Measurements from ENCODE around the gene PPHLN1. TPM values are rescaled to one million over a fixed set of nuclear protein-coding genes. Genes with fewer than 3 reads are reported as not detected.
A peak's percentile ranks its signal among the peaks of the same experiment; 100 is the strongest.

The PPHLN1 gene
- total RNA-seq, 1 donor from 2014 or later: 65.3 TPM

DNA sequence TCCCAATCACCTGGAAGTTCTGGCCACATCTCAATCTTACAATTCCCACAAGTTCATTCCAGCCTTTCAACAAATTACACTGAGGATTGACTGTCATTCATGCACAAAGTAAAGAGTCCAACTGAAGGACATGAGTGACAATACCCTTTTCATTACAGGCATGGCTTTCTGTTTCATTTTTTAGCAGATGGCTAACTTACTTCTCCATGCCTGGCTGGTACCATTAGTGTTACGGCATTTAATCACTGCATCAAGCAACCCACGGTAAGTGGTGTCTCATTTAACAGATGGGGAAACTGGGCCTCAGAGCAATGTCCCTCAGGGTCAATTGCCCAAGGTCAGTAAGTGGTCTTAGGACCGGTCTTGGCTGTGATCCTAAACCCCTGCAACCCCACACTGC is 149.1 kb downstream of the PPHLN1 start:
- no peak for TF ChIP-seq EZH2 (IDR thresholded peaks at IDR 0.05; ENCODE audit: insufficient read depth, low read length)
- TF ChIP-seq, protein P1, sequence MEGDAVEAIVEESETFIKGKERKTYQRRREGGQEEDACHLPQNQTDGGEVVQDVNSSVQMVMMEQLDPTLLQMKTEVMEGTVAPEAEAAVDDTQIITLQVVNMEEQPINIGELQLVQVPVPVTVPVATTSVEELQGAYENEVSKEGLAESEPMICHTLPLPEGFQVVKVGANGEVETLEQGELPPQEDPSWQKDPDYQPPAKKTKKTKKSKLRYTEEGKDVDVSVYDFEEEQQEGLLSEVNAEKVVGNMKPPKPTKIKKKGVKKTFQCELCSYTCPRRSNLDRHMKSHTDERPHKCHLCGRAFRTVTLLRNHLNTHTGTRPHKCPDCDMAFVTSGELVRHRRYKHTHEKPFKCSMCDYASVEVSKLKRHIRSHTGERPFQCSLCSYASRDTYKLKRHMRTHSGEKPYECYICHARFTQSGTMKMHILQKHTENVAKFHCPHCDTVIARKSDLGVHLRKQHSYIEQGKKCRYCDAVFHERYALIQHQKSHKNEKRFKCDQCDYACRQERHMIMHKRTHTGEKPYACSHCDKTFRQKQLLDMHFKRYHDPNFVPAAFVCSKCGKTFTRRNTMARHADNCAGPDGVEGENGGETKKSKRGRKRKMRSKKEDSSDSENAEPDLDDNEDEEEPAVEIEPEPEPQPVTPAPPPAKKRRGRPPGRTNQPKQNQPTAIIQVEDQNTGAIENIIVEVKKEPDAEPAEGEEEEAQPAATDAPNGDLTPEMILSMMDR (IDR thresholded peaks at IDR 0.05; ENCODE audit: insufficient read depth, low read depth, low read length): no peak
- Histone ChIP-seq H4K20me1 (ENCODE audit: insufficient read depth, low read length) (peaks cover 78% of the 10 kb centered on the region), H3K27ac (ENCODE audit: low read depth, low read length) (no peak overlapping the region), H3K4me3 (ENCODE audit: insufficient read depth, low read depth, low read length) (no peak overlapping the region), H3K4me1 (ENCODE audit: insufficient read depth, low read length) (peaks cover 19% of the 10 kb centered on the region), H3K9ac (ENCODE audit: low read length) (no peak overlapping the region), H3K9me3 (ENCODE audit: insufficient read depth, low read depth, low read length) (no peaks in the 10 kb centered on the region), H2AFZ (ENCODE audit: low read depth, low read length) (no peak overlapping the region), H3K4me2 (ENCODE audit: low read length) (peak overlapping the region; percentile 31), H3K27me3 (ENCODE audit: insufficient read depth, low read length) (no peaks in the 10 kb centered on the region), H3K79me2 (ENCODE audit: insufficient read depth, low read length) (peaks cover 91% of the 10 kb centered on the region), H3K36me3 (ENCODE audit: insufficient read depth, low read length) (peaks cover 13% of the 10 kb centered on the region)
- FAIRE-seq (no peak), DNase-seq (ENCODE audit: low read depth) (no peak)
- Mint-ChIP-seq H3K27ac (ENCODE audit: unreplicated experiment) (peak overlapping the region; percentile 5), H3K4me1 (ENCODE audit: low read depth, unreplicated experiment) (peaks cover 40% of the 10 kb centered on the region), H3K9me3 (ENCODE audit: unreplicated experiment) (no peaks in the 10 kb centered on the region), H3K27me3 (ENCODE audit: low read depth, unreplicated experiment) (no peaks in the 10 kb centered on the region), H3K4me3 (ENCODE audit: unreplicated experiment) (no peak overlapping the region), H3K36me3 (ENCODE audit: low read depth, unreplicated experiment) (peaks cover 2% of the 10 kb centered on the region)

DNA sequence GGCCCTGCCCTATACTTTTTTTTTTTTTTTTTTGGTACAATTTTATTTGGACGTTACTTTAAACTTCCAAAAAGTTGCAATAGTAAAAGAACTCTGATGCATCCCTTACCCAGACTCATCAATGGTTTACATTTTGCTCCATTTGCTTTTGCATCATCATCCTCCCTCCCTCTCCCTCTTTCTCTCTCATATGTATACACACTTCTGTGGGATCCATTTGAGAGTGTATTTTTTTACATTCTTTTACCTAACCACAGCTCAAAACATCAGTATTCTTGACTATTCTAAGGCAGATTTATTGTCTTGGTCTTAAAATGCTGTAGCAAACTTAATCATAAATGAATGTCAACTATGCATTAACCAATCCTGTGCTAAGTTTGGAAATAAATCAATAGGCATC is 152.0 kb downstream of the PPHLN1 start:
- no peak overlapping the region for H3K4me3 ChIP-seq (ENCODE audit: insufficient read depth, low read depth, low read length)
- H3K9me3 ChIP-seq (ENCODE audit: insufficient read depth, low read depth, low read length): no peaks in the 10 kb centered on the region
- H3K4me1 ChIP-seq (ENCODE audit: insufficient read depth, low read length): peaks cover 22% of the 10 kb centered on the region
- peaks cover 79% of the 10 kb centered on the region for H4K20me1 ChIP-seq (ENCODE audit: insufficient read depth, low read length)
- H2AFZ ChIP-seq (ENCODE audit: low read depth, low read length): no peak overlapping the region
- no peak for TF ChIP-seq EZH2 (IDR thresholded peaks at IDR 0.05; ENCODE audit: insufficient read depth, low read length)
- TF ChIP-seq, protein P1 (IDR thresholded peaks at IDR 0.05; ENCODE audit: insufficient read depth, low read depth, low read length): no peak
- DNase-seq (ENCODE audit: low read depth) (peak; percentile 33), FAIRE-seq (no peak)
- H3K79me2 ChIP-seq (ENCODE audit: insufficient read depth, low read length): peaks cover 93% of the 10 kb centered on the region
- Mint-ChIP-seq H3K27me3 (ENCODE audit: low read depth, unreplicated experiment) (no peaks in the 10 kb centered on the region), H3K4me1 (ENCODE audit: low read depth, unreplicated experiment) (peaks cover 44% of the 10 kb centered on the region), H3K36me3 (ENCODE audit: low read depth, unreplicated experiment) (no peaks in the 10 kb centered on the region), H3K4me3 (ENCODE audit: unreplicated experiment) (no peak overlapping the region), H3K27ac (ENCODE audit: unreplicated experiment) (no peak overlapping the region), H3K9me3 (ENCODE audit: unreplicated experiment) (no peaks in the 10 kb centered on the region)
- H3K9ac ChIP-seq (ENCODE audit: low read length): no peak overlapping the region
- no peak overlapping the region for H3K4me2 ChIP-seq (ENCODE audit: low read length)
- H3K27ac ChIP-seq (ENCODE audit: low read depth, low read length): no peak overlapping the region
- H3K27me3 ChIP-seq (ENCODE audit: insufficient read depth, low read length): no peaks in the 10 kb centered on the region
- no peaks in the 10 kb centered on the region for H3K36me3 ChIP-seq (ENCODE audit: insufficient read depth, low read length)

DNA sequence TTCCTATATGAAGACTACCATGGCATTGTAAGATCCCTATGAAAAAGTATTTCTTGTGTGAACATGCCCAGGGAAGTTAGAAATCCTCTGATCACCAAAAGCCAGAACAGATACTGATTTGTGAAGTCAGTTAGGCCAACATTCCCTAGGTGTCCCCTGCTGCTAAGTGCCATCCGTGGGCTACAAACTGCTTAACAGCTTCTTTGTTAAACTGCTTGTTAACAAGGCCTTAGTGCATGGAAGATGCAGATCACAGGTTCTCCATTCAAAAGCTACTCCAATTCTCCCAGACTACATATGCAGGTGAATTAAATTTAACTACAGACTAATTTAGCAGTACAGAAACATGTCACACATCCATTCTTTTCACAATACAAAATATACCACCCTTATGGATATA is 155.4 kb downstream of the PPHLN1 start:
- FAIRE-seq: no peak
- H3K27ac Mint-ChIP-seq (ENCODE audit: unreplicated experiment): no peak overlapping the region
- peaks cover 14% of the 10 kb centered on the region for H3K4me1 ChIP-seq (ENCODE audit: insufficient read depth, low read length)
- peaks cover 26% of the 10 kb centered on the region for H3K4me1 Mint-ChIP-seq (ENCODE audit: low read depth, unreplicated experiment)
- H3K9me3 ChIP-seq (ENCODE audit: insufficient read depth, low read depth, low read length): no peaks in the 10 kb centered on the region
- peak overlapping the region; percentile 72 for H3K4me3 ChIP-seq (ENCODE audit: insufficient read depth, low read depth, low read length)
- peak overlapping the region; percentile 75 for H3K27ac ChIP-seq (ENCODE audit: low read depth, low read length)
- peaks cover 3% of the 10 kb centered on the region for H3K27me3 Mint-ChIP-seq (ENCODE audit: low read depth, unreplicated experiment)
- no peaks in the 10 kb centered on the region for H3K36me3 Mint-ChIP-seq (ENCODE audit: low read depth, unreplicated experiment)
- peaks cover 89% of the 10 kb centered on the region for H3K79me2 ChIP-seq (ENCODE audit: insufficient read depth, low read length)
- DNase-seq (ENCODE audit: low read depth): no peak
- peak overlapping the region; percentile 91 for H3K9ac ChIP-seq (ENCODE audit: low read length)
- H3K4me2 ChIP-seq (ENCODE audit: low read length): peak overlapping the region; percentile 90
- H3K4me3 Mint-ChIP-seq (ENCODE audit: unreplicated experiment): peak overlapping the region; percentile 94
- H3K27me3 ChIP-seq (ENCODE audit: insufficient read depth, low read length): no peaks in the 10 kb centered on the region
- no peaks in the 10 kb centered on the region for H3K36me3 ChIP-seq (ENCODE audit: insufficient read depth, low read length)
- no peak overlapping the region for H2AFZ ChIP-seq (ENCODE audit: low read depth, low read length)
- TF ChIP-seq EZH2 (IDR thresholded peaks at IDR 0.05; ENCODE audit: insufficient read depth, low read length): no peak
- TF ChIP-seq, protein P1 (IDR thresholded peaks at IDR 0.05; ENCODE audit: insufficient read depth, low read depth, low read length): no peak
- no peaks in the 10 kb centered on the region for H3K9me3 Mint-ChIP-seq (ENCODE audit: unreplicated experiment)
- peaks cover 79% of the 10 kb centered on the region for H4K20me1 ChIP-seq (ENCODE audit: insufficient read depth, low read length)
